HG02938 (cell line): ENCODE measurements around the gene DKK3.

Experiments
- ATAC-seq: cut with Tn5 transposase; IDR thresholded peaks from one replicate; pipeline ENCODE4 v1.9.1; 2021; ENCODE audit warnings: mild to moderate bottlenecking, moderate library complexity; ENCODE audit not compliant: unreplicated experiment

Gene DKK3

DNA sequence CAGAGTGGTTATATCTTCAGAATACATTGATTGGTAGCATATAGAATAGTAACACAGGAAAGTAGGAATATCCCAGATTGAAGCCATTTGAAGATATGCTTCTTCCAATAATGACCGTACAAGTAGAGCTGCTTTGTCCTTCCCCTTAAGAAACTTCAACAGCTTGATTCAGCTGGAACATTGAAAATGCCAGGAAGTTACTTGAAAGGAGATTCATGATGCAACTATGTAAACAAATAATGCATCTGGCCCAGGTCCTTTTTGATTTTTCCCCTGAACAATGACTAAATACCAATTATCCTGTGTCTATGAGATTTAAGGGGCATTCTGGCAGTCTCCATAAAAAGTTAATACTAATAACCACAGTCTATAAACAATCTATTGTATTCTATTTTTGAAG lies 3.0 kb downstream of the DKK3 start:
- ATAC-seq: no peak

DNA sequence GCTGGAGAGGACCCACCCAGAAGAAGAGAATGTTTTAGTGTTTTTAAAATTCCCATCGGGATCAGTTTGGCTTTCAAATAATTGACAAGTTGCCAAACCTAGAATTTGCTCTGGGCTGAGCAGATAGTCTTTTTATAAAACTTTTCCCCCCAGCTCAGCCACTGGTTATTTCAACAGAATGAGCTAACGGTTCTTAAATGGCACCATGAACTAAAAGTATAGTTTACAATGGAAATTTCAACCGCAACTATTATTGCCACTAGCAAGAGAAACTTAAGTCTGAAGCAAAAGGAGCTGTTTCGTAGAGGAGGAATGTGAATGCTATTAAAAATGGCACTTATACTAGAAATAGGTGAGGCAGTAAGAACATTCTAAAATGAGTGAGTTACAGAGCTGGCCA lies 3.4 kb downstream of the DKK3 start:
- ATAC-seq: no peak

DNA sequence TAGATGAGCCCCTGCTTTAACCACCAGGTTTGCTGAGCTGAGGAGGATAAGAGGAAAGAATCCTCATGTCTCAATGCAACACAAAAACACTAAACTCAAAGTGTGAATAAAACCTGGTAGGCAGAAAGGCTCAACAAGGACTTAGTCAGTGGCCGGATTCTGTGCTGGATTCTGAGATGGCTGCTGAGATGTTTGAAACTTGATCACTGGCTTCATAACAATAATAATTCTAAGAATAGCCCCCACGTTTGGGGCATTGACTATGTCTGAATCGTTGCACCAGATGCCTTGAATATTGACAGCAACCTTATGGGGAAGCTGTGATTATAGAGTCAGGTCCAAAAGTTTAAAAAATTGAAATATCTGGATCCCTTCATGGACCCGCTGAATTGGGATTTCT lies 4.6 kb downstream of the DKK3 start:
- no peak for ATAC-seq

DNA sequence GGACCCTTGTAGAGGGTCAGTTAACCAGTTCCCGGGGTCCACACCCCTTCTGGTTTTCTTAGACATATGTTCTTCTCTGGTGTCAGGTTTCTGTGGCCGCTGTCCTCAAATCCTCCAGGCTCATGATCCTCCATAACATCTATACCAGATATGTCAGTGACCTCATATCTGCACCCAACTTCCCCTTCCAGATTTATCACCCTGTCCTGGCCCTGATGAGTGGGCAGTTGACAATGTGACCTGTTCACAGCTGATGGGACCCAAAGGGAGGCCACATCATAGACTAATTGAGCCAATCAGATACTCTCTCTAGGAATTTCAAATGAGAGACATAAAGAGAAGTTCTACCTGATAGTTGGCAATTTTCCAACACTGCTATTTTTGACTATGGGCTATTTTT lies 5.1 kb downstream of the DKK3 start:
- ATAC-seq: no peak

DNA sequence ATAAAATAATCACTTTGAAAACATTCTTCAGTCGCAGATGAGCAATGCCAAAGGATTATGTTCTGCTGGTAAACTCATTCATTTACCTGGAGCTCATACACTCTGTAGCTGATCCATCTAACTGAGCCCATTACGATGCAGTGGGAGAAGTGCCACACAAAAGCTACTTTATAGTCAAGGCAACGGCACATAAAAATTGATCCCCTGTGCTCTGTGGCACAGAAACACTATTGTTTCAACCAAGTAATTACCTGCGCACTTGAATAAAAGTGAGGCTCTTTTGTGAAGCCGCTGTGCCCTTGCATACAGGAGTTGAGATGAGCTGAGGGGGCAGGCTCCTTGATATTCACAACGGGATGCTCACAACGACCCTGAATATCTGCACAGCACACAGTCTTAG lies 7.2 kb downstream of the DKK3 start:
- no peak for ATAC-seq

DNA sequence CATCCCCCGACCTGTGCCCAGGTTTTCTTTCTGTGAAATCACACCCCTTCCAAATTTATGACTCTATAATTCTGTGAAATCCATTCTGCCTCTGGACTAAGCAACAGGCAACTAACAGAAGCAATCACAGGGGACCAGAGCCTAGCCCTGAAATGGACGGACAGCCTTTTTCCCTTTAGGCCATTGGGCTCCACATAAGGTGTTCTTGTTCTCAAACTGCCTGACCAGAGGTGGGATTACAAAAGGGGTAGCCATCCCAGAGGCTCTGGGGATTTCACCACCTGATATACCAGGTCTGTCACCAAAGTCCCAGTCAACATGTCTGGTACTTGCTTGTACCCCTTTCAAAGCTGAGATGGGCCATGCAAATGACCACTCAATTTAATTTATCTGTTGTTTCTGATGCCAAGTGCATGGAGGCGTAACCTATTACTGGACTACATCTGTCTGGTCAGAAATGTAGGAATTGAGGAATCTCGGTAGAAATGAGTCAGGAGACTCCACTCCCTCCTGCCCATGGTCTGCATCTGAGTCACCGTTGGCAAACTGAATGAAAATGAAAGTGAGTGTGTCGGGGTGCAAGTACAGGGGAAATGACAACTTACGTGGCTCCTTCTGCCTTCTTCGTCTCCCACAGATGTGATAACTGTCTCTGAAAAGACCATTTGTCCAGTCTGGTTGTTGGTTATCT lies 10.2 kb downstream of the DKK3 start:
- ATAC-seq: no peak

DNA sequence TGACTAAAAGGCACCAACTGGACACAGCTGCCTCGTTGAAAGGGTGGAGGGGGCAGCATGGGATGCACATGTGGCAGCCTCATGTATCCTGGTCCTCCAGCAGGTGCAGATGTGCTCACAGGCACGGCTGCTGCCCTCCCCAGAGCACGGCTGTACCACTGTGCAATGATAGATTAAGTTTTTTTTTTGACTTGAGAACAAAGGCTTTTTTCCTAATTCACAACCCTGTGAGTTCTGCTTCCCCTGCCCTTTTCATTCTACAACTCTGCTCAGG lies 11.4 kb downstream of the DKK3 start:
- ATAC-seq: no peak

DNA sequence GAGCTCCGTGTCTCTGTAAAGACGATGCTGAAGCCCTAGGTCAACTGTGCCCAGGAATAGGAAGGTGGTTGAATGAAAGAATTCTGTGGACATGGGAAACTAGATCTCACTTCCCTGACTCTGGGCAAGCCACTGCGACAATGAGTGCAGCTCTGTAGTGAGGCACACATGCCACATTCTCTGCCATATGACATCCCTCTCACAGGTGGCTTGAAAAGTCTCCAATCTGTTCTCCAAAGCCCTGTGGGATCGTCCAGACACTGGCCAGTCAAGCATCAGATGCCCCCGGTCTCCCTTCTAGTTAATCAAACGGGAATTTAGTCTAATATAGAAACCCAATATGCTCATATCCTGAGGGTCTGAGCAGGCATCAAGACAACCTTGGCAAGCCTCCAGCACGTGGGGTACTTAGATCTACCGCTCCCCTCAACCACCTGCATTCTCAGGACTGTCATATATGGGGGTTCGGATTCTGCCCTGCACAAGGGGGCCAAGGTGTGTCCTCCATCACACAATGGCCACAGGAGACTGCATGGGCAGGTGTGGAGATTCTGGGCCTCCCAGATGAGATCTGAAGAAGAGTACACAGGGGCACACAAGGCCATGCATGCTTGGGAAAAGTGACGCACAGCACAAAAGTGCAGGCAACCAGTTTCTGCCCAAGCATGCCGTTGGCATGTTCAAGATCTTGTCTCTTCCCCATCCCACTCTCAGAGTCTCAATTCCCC lies 11.9 kb downstream of the DKK3 start:
- no peak for ATAC-seq

DNA sequence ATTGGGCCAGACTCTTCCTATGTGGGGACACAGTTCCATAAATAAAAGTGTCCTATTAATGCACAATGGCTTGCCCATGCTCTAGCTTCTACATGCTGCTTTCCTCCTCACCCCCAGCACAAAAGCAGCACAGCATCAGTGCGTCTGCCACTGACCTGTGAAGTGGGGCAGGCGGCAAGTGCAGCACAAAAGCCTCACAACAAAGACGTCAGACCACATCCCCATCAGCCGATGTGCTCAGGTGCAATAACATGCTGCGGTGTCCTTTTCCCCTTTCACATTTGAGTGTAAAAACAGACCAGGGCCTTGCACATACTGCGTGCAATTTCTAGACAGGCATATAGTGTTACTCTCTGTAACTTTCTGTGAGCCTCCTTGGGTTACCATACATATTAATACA lies 12.8 kb downstream of the DKK3 start:
- no peak for ATAC-seq

DNA sequence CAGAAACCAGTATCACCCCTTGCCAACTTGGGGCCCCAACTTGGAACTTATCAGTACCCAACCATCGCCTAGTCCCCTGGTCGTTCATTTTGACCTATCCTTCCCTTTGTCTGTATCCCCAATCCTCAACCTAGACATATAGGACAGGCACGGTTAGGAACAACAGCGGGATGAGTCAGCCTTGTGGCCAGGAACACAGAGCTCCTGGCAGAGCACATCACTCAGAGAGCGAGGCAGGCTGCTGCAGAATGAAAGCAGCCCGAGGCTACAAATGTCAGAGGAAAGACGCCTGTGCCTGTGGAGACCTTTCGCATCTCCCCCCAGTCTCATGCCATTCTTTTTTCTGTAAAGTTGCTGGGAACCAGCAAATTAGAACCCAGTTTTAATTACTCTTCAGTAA lies 14.6 kb downstream of the DKK3 start:
- no peak for ATAC-seq

DNA sequence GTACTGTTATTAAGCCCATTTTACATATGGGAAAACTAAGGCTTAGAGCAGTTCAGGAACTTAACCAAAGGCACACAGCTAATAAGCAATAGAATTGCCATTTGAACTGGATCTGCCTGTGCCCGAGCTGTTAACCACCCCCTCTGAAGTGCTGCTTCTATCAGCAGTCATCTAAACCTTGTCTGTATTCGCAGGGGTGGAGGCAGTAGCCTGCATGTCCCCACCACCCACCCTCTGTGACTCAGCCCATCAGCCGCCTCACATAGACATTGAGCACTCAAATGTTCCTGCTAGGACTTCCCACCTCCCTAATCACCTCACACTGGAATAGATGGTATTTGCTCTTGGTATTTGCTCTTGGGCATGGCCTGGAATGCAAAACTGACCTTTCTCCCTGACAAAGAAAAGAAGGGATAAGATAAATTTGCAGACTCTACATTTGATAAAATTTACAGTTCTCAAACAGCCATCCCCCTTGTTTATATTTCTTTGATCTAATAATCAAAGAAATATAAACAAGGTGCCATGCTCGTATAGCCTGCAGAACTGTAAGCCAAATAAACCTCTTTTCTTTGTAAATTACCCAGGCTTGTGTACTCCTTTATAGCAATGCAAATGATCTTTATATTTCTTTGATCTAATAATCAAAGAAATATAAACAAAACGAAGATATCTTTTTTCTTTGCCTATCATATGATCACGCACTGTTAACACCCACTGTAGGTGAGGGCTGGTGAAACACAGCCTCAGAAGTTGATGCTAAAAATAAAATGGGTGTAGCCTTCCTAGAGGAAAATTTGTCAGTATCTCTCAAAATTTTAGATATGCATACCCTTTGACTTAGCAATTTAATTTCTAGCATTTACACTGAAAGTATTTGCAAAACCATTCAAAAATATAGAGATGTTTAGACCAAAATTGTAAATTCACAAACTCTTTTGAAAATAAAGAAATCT lies 15.9 kb downstream of the DKK3 start:
- ATAC-seq: no peak

DNA sequence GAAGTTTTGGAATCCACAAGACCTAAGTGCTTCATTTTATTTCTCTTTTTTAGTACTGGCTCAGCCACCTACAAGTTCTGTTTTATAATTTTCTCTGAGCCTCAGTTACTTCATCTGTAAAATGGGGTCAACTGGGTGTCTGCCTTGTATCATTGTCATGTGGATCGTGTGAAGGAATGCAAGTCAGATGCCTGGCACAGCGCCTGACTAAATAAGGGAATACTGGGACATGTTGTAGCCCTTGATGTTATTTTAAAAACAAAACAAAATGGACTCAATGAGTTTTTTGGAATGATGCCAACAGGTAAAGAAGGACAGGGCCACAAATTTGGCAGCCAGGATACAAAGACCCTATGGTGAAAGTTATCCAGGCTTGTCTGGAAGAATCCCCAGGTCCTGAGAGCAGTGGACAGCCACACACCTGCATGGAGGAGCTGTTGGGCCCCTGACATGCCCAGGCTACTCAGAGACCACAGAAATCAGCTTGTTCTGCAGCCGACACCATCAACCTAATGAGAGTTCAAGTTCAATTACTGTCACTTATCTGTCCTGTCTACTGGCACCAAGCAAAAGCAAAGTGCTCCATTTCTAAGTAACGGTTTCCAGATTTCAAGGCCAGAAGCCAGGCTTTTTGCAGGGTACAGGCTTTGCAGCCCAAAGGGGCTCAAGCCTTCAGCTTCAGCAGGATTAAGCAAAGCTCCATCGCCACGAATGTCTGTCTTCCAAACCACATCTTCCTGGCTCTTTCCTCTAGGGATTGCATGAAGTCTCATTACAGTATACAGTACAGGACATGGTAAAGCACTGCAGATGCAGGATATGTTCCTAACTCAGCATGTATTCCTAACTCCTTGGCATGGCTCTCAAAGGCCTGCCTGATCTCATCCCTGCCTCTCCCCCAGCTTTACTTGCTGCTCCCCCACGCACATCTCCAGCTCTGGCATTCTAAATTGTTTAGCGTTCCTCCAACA lies 18.4 kb downstream of the DKK3 start:
- no peak for ATAC-seq

DNA sequence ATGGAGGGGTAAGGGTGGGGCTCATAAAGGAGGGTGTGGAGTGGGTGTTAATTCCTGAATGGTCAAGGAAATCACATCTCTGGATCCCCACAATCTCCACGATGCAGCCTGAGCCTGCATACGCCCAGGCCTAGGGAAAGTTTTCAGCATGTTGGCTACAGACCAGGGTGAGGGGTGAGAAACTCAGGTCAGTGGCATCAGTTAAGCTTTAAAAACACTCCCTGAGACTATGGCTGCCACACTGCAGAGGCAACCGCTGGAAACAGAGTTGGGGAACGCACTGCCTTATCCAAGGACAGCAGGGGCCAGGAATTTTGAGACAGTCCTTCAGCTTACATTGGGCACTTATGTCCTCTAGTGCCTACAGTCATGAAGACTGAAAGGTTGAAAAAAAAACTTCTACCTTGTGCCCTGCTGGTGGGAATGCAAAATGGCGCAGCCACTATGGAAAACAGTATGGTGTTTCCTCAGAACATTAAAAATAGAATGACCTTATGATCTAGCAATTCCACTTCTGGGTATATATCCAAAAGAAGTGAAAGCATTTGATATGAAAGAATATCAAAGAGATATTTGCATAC lies 19.7 kb downstream of the DKK3 start:
- no peak for ATAC-seq

DNA sequence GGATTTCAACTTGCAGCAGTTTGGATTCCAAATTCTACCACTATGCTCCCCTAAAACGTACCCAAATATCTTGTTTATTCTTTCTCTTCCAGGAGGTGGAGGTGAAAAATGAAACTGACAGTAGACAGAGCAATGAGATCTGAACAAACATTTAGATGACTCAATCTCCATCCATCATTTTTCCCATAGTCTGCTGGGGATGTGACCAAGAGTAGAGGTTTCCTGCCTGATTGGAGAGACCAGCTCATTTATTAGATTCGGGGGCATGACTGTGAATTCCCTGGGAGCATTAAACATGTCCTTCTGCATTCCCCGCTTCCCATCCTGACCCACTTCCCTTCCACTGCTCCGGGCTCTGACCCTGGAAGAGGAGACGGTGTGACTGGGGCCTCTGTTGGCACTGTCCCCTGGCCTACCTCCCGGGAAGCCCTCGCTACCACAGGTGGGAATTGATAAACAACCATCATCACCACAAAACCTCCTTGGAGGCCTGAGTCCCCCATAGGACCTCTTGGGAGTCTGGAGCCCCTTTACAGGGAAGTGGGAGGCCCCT lies 20.3 kb downstream of the DKK3 start:
- ATAC-seq: no peak

DNA sequence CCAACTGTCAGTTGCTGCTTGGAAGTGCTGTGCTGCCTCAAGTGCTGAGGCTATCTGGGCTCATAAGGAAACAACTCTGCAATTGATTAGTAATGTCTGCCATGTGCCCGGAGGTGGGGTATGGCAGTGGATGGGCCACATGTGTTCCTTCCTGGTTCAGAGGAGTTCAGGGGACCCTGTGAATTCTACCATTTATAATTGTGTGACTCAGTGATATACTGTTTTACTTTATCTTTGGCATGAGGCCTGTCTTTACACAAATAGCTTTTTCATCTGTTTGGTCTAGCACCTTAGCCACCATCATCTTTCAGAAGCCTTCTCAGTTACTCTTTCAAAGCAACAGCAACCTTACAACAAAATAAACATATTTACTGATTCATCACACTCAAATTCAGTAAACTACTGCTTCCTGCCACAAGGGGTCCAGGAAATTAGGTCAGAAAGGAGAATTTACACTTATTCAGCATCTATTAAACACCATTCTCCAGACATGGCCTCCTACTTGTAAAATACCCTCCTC lies 20.9 kb downstream of the DKK3 start:
- no peak for ATAC-seq

DNA sequence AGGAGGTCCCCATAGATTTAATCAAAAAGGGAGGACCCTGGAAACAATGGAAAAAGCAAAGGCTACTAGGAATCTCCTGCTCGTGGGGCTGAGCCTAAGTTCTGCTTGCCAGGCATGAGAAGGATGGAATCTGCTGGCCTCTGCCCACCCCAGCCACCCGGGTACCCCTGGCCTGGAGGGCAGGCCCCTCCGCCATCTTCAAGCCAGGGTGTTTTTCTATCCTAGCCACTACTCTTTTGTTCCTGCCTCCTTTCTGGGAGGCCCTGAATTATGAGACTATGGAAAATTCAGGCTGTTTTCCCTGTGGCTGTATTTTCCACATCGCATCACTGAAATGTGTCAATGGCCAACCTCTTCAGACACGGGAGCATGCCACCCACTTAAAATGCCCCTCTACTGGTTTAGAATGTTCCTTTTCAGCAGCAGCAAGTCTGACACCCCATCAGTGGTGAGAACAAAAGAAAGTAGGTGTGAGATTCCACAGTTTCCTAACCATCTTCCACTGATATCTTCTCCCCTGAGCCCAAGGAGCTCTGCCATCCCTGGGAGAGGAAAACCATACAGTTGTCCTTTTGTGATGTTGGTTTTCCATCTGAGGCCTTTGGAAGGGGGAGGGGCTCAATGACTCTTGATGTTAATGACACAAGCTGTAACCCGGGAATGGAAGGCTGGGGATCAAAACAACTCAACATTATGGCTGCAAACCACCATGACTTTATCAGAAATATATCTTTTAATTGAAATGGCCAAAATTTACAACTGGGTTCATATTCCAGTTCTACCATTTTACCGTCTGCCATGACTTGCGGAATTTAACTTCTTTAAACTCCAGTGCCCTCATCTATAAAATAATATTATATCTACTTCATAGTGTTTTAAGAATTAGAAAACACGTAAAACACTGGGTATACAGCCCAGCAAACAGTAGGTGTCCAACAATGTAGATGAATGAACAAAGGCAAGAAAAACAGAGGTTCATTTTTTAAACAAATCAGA lies 22.2 kb downstream of the DKK3 start:
- no peak for ATAC-seq

DNA sequence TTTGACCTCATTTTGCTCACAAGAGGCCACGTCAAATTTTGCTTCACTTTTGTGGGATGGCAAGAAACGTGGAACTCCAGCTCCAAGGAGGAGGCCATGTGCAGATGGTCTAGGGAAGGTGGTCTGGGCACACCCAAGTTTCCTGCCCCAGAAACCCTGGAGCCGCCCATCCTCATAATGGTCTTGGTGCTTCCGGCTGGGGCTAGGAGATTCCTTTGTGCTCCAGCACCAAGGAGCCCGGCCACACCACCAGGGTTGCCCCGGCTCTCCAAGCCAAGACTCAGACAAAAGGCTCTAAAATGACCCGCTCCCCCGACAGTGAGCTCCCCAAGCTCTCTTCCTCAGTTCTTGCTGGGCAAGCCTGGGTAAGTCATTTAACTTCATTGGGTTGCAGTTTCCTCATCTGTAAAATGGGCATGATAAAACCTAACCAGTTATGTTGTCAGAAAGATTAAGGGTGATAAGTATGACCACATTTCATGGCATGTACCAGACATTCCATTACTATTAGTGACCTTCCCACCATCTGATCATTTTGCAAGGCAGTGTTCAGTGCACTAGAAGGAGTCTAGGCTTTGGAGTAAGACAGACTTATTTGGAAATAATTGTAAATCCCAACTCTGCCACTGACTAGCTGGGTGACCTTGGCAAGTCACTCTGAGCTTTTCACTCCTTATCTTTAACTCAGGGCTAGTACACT lies 23.3 kb downstream of the DKK3 start:
- no peak for ATAC-seq

DNA sequence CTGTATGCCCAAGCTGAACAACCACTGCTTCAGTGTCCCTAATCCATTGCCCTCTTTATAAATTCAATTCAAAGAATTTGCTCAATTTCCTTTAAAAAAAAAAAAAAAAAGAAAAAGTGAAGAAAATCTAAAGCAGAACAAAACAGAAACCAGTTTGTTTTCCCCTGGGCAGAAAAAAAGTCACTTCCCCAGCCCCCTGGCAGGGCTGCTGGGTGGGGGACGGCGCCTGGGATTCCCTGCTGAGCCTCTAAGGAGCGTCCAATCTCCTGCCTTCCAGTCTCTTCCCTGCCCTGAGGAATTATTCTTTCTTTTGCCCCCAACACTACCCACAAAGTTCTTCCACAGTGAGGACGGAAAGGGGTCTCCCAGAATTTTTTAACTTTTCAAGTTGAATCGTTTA lies 23.9 kb downstream of the DKK3 start:
- ATAC-seq: no peak
